ENCODE results near the gene ATP13A4.

The ATP13A4 gene

DNA sequence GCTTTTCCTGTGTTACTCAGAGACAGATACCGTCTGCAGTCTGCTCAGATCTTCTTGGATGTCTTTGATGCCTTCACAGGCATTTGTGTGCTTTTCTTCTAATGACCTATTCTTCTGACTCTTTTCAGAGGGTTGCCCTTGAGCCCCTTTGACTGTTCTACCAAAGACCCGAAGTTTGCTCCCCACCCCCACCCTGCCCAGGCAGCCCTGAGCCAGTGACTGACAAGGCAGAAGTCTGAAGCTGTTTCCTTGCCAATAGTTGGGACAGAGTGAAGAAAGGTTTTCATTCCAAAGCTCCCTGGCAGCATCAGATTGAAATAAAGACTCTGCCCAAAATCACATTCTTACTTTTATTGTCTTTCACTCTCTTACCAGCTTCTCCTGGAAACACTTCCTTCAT lies 167.1 kb downstream of the ATP13A4 start:
- DNase-seq: no peak

DNA sequence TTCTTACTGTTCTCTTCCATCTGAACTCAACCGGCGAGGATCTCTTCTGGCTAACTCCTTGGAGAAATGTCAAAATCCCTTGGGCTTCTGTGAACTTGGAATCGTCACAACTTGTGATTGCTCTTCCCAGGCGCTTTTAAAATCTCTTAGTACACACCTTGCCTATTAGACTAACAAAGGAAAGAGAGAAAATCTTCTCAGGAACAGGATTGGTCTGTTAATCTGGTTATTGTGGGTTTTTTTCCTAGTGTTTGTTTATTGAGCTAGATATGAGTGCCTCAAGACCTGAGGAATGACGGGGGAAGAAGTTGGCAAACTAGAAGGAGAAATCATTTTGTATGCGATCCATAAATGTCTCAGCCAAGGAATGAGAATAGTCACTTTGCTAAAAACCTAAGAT lies 176.0 kb downstream of the ATP13A4 start, which contains the start of gene ATP13A5:
TSS of gene ATP13A5 (minus strand) at position 48 of the 400 bp plus-strand sequence. CDS start at position 20, 28 bp downstream.
- no peak for DNase-seq

DNA sequence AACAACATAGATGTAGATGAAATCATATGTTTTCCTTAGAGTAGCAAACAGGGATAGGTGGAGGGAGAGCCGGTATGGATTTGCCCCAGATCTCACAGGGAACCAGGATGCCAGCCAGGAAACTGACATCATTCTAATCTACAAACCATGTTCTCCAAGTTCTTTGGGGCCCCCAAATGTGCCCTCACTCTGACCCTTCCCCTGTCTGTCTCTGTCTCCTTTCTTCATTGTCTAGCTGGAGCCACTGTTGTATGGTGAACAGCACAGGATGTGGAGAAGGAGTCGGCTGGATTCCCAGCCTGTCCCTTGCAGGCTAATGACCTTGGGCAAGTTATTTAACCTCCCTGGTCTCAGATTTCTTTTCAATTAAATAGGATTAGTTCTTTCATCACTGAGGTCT lies 177.1 kb downstream of the ATP13A4 start:
- no peak for DNase-seq

DNA sequence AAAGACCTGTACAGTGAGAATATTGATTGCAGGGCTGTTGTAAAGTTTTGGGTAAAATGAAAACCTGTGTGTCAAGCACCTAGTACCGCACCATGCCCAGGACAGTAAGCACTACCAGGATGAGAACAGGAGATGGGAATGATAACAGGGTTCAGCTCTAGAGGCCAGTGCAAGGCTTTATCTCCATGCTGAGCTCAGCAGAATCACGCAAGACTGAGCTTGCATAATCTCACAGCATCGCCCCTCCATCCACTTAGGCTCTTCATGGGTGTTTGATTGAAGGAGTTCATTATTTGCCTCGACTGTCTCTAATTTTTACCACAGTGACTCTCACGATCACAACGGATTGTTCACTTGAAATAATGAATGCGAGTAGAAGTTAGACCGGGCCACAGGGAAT lies 179.1 kb downstream of the ATP13A4 start:
- DNase-seq: no peak

DNA sequence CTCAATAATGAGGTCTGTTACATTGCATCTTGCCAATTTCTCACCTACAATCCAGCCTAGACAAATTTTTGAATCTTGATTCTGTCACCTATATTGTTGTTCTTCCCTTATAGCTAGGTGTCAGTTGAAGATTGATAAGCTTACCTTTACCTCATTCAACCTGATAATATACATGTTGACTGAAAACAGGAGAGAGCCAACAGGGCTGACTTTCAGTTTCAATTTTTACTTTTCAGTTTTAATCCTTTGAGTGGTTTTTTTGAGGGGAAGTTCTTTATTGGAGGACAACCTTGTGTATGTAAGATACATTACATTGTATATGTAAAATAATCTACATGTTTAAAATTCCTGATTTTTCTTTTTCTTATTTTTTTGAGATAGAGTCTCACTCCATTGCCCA lies 181.9 kb downstream of the ATP13A4 start:
- no peak for DNase-seq

GRCh38 chr3:193367868-193368267 lies 186.8 kb downstream of the ATP13A4 start:
- DNase-seq: no peak

DNA sequence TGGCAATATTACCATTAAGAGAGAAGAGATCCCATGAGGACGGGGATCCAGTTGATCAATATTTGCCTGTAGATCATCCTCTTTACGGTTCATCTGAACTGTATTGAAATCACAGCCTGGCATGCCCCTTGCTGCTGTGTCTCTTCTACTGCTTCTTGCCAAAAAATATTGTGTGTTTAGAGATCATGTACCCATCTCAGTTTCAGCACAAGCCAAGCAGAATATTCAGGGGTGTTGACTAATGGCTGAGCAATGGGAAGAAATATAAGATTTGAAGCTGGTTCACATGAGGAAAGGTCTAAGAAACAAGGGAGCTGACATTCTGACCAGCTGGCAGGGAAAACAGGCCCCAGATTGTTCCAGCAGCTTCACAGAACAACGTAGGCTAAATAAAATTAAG lies 197.4 kb downstream of the ATP13A4 start:
- no peak for DNase-seq

- no peak for DNase-seq
Measured at GRCh38 chr3:193354423-193354822, 200.3 kb downstream of the ATP13A4 start.
